NCI-H1417 (cell line): ENCODE results near the gene PBX1.
"Not testable (repeated sequence)": the region's sequence is repeated elsewhere in the genome, so short reads cannot be mapped to it uniquely, and the experiment has no call there.

Experiments used
- DNase-seq, 3 experiments: peaks; one replicate each; lab custom pipeline; 2025; lab: John Stamatoyannopoulos, UW

PBX1 gene

DNA sequence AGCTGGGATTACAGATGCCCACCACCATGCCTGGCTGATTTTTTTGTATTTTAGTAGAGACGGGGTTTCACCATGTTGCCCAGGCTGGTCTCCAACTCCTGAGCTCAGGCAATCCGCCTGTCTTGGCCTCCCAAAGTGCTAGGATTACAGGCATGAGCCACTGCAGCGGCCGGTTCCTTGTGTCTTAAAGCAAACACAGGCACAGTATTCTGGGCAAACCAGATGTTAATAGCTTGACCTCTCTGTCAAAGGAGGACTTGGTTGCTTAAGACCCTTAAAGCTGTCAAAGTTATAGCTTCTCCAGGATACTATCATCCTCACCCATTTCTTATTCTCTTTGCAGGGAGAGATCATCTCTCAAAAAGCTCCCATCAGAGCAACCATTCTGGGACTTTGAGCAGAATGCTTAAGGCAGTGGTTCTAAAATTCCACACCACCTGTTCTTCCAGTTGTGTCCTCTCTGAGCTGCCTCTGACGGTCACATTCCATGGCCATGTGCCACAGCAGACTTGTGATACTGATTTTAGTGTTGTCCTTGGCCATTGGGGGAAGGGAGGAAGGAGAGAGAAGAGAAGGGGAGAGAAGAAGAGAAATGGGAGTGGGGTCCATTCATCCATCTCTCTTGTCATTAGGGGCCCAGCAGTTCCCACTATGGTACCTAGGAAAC is 81.8 kb downstream of the PBX1 start:
- no peak for DNase-seq

DNA sequence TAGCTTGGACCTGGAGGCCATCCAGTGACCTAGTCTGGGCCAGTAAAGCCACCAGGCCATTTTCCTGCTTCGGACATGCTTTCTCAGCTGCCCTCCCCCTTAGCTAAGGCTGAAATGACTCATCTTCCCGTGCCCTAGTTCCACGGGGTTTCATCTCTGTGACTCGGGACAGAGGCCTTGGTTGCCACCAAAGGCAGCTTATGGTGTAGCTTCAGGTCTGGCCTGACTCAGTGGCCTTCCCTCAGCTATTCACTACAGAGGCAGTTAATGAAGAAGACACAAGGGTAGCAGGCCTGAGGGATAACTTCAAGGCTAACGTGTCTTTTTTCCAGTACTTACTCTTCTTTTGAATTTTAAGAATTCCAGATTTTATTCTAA is 82.4 kb downstream of the PBX1 start:
- no peak for DNase-seq

DNA sequence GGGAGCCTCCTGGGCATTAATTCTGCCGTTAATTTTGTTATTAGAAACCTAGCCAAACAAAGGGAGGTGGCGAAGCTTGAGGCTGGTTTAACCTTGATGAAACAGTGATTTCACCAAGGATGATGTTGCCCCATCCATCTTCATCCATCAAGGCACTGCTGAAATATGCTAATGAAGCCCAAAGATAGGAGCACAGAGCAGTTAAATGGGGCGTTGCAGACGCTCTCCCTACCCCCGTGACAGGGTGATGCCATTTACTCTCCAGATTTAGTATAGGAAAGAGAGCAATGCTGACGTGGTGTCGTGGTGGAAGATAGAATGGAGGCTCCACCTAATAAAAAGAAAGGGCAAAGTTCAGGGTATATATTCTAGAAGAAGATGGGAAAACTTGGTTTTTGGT is 84.0 kb downstream of the PBX1 start:
- no peak for DNase-seq

DNA sequence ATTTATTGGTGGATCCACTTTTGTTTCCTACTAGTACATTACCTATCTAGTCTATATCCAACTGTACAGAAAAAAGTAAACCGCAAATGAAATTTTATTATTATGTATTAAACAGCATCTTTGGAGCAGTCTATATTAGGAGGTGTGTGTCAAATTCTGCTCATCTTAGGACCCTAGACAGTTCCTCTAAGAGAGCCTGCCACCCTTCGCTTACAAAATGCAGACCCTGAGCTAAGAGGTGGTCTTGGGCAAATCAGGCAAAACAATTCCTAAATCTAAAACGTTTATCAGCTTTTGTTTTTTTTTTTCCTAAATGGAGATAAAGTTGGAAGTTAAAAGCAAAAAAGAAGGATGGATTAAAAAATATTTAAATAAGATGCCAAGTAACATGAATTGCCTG is 85.3 kb downstream of the PBX1 start:
- no peak for DNase-seq

DNA sequence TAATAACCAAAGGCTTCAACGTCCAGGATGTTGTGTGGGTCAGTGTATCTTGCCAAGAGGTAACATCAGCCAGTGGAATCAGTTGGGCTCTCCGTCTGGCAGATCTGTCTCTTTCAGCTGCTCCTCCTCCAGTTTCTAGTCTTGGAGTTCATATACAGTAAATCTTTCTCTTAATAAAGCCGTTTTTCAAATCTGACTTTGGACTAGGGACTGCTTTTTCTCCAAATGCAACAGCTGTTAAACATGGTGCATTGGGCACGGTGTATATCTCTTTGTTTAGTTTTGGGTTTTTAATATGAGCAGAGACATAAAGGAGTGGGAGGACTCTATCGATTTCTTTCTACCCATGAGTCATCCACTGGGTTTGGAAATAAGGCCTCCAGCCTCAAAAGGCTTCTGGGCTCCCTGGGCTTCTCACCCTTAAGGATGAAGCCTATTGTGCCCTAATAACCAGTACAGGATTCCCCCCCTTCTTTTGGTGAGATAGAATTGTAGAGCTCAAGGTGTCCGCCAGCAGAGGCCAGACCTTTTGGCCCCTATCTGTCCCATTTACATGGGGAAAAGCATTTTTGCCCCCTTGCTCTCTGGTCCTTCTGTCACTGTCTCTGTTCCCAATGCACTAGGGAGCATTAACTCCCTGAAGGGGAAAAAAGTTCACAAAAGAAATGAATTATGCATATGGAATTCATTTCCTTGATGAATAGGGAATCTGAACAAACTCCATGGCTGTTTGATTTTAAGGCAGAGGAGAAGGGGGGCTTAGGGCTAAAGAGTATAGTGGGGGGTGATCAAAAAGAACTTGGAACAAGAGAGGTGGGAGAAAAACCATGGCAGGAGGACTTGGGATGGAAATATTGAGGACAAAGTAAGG is 86.0 kb downstream of the PBX1 start:
- no peak for DNase-seq

DNA sequence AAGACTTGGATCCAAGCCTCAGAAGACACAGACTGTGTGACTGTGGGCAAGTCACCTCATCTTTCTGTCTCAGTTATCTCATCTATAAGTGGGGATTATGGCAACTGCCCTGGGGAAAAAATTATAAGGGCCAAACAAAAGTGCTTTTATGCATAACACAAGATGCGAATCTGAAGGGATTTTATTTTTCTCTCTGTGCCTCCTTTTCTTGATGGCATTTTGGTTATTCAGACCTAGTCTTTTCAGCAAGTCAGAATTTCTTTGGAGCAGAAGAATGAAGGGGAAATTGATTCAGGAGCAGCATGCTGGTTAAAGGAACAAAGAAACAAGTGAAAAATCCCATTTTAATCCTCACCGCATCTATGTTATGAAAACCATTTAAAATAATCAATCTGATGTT is 86.9 kb downstream of the PBX1 start:
- DNase-seq = no peak

DNA sequence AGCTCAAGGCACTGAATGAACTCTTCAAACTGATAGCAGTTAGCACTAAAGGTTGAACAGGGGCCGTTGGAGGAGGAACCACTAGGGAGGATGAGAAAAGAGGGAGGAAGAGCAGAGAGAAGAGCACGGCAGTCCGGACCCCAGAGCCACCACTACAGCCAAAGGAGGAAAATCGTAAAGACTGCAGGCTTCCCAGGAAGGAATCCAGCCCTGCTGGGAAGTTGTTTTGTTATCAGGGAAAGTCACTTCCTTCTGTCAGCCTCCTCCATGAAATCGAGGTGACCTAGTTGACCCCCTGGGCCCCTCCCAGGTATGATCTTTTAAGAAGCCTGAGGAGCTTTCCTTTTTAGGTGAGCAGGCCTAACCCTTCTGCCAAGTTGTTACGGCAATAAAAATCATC is 88.2 kb downstream of the PBX1 start:
- DNase-seq = no peak

DNA sequence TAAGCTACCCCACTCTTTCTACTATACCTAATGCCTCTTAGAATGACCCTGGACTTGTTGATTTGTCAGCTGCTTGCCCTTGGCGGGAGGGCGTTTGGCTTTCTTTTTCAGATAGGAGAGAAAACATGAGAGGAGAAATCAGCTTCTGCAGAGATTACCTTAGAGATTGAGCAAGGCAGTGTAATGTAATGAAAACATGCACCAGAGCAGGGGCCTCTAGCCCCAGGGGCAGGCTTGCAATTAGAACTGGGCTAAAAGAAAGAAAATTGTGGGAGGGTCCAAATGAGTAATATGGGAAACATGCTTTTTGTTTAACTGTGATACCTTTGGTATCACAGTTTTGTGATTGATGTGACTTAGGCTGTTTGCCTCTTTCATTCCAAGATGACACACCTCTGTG is 89.7 kb downstream of the PBX1 start:
- no peak for DNase-seq

DNA sequence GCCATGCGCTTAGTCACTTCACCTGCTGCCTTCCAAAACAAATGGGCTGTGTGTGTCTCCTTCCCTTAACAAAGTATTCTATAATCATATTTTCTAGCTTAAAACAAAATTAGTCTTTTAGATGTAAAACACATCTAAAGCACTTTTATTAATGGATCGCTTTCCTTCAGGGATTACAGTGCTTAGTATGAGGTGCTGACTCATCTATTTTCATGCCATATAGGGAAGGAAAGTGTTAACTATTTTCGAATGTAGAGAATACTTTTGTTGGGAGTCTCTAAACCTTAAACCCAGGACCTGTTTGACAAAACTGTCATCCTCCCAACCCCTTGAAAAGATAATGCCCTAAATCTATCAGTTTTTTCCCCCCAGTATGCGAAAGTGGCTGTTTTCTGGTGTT is 90.2 kb downstream of the PBX1 start:
- no peak for DNase-seq

DNA sequence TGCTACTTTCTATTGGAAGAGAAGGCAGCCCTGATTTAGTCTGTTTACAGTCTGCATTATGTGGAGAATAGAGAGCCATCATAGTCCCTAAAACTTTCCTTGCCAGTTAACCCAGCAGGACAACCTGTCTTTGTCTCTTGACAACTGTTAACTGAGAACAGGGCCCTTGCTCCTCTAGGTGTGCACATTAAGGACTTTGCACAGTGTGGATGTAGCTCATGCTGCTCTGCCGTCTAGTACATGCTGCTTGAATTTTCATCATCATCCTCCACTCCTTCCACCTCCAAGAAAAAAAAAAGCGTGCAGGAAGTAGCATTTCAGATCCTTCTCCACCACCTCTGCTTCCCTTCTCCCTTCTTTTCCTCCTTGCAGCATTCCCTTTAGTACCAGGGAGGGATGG is 91.5 kb downstream of the PBX1 start:
- no peak for DNase-seq

DNA sequence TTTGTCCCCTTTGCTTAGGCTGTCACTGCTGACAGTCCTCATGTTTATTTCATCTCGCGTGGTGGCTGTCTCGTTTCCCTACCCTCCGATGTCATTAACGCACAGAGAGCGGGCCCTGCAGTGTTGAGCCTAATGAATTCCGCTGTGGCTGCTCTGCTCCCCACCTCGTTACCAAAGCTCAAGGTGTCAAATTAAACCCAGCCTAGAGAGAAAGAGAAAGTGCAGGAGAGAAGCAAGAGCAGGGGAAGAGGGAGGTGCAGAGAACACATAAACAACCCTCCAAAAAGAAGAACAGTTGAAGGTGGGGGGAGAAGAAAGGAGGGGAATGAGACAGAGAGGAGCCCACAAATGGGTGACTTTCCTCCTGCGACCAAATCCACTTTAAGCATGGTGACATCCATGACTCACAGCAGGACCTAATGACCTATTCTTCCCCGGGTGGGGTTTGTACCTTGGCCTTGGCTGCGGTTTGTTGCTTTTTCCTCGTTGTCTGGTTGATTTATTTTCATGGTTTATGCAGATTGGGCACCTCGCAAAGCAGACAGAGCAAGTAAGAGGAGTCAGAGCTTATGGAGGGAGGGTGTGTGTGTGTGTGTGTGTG is 92.5 kb downstream of the PBX1 start:
- DNase-seq = peak in 1 of 3 experiments; percentile 65

DNA sequence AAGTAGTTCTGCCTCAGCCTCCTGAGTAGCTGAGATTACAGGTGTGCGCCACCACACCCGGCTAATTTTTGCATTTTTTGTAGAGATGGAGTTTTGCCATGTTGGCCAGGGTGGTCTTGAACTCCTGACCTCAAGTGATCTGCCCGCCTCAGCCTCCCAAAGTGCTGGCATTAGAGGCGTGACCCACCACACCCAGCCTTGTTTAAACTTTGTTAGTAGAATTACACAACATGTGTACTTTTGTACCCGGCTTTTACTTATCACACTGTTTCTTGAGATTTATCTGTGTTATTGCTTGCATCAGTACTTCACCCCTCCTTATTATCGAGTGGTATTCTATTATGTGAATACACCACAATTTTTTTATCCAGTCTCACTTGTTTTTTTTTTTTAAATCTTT is 94.0 kb downstream of the PBX1 start:
- not testable (repeated sequence) for DNase-seq

DNA sequence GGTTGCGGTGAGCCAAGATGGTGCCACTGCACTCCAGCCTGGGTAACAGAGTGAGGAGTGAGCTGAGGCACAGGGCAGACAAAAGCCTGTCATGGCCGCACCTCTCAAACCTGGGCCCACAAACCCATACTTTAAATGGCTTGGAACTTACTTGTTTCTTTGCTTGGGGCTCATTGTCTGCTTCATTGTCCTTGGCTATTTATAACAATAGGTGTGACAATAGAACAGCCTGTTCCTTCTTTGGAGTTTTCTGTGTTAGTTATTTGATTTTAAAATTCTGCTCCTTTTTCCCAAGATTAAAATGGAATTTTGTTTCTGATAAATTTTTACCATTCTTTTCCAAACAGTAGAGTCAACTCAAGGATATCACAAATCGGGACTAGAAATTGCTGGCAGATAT is 94.7 kb downstream of the PBX1 start:
- no peak for DNase-seq

DNA sequence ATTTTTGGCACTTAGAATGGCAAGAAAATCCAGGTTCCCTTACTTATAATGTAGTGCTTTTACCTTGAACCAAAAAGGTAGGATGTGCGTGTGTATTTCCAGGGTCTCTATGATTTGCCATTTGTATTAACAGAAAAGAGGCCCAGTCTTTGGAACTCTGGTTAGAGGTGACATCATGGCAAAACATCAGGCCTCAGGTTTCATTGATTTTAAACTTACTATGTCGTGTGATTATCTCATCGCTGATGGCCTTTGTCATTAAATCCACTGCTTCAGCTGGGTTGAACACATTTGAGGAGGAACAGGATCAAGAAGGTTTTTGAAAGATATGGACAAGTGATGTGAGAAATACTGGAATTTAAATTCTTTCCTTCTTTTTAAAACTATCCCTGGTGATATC is 95.2 kb downstream of the PBX1 start:
- no peak for DNase-seq

DNA sequence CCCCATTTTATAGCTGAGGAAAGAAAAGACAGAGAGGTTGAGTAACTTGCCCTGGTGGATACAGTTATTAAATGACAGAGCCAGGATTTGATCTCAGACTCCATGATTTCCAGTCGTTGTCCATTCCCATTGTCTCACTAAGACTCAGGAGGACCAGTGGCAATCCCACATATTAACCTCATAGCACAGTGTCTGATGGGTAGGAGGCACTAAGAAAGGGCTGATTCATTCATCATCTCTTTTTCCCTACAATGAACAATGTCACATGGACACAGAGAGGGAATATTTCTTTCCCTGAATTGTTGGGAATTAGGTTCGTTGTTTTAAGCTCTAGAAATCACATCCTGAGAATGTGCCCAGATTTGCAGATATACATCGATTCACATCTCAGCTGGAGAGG is 99.9 kb downstream of the PBX1 start:
- no peak for DNase-seq

DNA sequence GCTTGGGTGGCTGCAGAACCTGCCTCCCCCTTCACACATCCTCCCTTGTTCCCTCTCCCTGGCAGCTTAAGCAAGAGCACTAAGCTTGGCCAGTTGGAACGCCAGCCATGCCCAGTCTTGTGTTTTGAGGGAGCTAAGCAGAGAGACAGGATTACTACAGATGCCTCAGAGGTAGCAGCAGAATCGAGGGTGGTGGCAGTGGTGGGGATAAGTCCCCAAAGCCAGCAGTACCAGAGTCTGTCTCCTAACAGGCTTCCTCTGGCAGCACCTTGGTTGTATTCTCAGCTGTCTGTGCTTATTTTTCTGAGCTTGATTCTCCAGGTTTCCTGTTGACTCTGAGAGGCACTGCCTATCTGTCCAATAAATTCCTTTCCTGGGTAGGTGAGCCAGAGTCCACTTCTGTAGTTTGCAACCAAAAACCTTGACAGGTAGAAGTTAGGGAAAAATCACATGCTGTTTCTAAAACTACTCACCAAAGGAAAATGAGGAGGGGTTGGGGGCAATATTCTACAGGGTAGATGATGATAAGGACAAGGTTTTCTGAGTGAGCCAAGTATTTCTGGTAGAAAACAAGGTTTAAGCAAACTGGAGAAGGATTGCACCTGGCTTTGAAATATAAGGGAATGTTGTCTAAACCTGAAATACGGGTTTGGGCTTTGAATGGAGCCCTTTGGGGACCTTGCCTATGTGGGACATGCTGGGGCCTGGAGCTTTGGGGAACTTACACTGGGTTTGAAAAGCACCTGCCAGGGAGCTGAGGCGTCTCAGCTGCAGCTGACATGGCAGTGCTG is 100.8 kb downstream of the PBX1 start:
- peak in 2 of 3 experiments; percentile 11 to 38 for DNase-seq

DNA sequence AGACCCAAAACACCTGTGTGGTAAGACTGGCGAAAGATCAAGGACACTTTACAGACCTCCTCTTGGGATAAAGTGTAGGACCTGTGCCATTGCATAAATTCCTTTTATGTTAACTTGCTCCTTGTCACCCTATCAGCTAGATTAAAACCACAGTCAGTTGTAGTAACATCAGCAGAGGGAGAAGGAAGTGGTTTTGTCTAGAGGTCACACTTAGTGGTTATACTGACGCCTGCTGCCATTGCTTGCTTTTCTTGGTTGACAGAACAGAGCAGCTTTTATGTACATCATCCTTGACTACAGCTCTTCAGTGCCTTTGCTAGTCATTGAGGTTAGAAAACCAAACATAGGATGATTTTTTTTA is 101.4 kb downstream of the PBX1 start:
- DNase-seq = peak in 2 of 3 experiments; percentile 30 to 95

DNA sequence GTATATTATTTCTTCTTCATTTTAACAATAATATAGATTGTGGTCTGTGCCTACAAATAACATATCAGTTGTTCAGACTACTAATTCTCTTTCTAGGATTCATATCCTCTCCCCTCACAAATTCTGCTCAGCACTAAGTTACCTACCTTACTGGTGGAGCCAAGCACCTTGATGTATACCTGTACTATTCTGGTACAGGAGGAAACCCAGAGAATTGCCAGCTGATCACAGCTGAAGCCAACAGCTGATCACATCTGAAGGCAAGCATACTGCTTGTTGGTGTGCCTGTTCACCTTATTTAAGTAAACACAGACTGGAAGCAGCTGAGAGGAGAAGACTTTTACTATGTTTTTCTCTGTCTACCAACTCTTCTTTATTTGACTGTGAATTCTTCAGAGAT is 101.8 kb downstream of the PBX1 start:
- peak in 1 of 3 experiments; percentile 64 for DNase-seq

DNA sequence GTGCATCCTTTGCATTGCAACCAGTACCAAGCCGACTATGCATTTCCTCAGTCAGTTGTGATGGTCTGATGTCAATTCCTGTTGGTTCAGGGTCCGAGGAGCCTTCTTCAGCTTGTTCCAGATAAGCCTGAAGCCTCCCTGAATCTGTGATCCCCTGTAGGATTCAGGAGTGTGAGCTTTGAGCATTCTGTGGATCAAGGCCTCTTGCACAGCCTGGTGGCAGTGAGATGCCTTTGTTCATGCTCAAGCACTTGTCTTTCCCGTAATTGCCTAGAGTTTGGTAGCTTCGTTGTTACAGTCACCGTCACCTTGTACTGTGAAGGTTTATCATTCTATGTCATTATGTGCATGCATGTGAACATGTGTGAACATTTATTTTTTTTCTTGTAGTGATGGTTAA is 103.5 kb downstream of the PBX1 start:
- DNase-seq = no peak

DNA sequence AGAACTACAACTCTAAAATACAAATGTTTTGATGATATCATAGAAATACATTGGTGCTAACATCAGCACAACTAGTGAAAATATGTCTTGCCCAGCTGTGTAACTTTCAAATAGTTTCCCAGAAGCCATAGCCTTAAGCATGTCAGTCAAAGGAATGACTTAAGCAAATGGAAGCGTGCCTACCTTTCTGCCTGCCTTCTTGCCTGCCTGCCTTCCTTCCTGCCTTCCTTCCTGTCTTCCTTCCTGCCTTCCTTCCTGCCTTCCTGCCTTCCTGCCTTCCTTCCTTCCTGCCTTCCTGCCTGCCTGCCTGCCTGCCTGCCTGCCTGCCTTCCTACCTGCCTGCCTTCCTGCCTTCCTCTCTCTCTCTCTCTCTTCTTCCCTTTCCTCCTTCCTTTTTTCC is 104.0 kb downstream of the PBX1 start:
- no peak for DNase-seq

DNA sequence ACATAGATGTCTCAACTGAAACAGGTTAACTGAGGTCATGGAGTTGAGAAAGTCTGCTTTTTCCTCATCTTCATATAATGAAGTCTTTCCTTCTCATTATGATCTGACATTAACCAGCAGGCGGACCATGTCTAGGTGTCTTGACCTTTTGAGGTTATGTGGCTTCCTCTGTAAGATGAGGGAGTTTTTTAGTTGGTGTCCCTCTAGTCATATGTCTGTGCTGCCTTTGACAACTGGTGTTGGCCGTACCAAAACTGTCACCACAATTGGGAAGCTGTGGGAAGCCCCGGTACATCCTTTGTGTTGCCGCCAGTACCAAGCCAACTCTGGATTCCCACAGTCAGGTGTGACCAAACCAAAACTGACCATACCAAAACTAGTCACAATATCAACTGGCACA is 105.1 kb downstream of the PBX1 start:
- no peak for DNase-seq

DNA sequence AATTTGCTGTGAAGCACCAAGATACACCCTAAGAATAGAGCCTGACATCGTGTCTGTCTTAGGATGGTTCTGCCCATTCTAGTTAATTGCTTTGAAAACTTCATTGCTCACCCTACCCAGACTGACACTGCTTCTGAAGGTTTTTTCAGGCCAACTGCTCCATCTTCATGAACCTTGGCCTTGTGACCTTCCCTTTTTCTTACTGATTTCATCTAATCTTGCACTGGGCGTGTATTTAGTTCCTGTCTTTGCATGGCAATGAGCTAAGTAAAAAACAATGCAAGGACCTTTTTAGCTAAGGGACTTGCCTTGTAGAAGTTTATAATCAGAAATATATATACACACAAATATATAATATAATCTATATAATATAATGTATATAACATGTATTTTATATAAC is 108.0 kb downstream of the PBX1 start:
- DNase-seq = no peak

DNA sequence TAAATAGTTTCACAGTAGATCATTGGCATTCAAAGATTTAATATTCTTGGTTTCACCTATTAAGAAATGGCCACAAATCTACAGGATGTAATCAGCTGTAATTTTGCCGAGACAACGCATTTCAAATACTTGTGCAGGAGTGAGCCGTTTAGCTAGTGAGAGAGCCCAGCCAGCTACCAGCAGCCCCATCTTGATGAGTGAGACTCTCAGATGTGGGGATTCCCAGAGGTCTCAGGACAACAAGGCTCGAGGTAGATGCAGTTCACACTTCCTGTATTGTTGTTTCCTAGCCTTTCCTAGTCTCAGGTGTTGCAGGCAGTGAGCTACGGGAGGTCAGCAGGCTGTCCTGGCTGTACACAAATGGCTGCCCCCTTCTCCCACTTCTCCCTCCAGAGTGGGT is 108.6 kb downstream of the PBX1 start:
- DNase-seq = no peak
